Body of pancreas (tissue), 4 donors: ENCODE measurements around the gene SUPV3L1. TPM values are rescaled to one million over a fixed set of nuclear protein-coding genes. Genes with fewer than 3 reads are reported as not detected.

Experiments used
- ATAC-seq: fragments of 150-250 bp; one replicate; pipeline ENCODE4 v1.9.1; 2016
- DNase-seq, 4 donors: peaks; one replicate each; pipeline ENCODE4 v3.0.0-alpha.2; 2019
- H3K27ac ChIP-seq, 4 donors: fragments of 200-600 bp; sonication (generic); 1 replicate in 3 of 4; 2 replicates in 1 of 4; pipeline versions ENCODE4 v1.5.1 to v1.6.1; 2016 to 2019; ENCODE audit warnings: mild to moderate bottlenecking in 1 of 4, mixed read lengths in 1 of 4, moderate library complexity in 1 of 4
- H3K27me3 ChIP-seq, 2 donors: fragments of 200-600 bp; sonication (generic); one replicate each; pipeline ENCODE4 v1.6.0; 2016; ENCODE audit warnings: mild to moderate bottlenecking in 1 of 2
- H3K36me3 ChIP-seq, 2 donors: fragments of 200-600 bp; sonication (generic); replicated peaks in 1 of 2; 2 replicates each; pipeline ENCODE4 v1.5.1; 2016; ENCODE audit warnings: low read depth in 2 of 2; ENCODE audit not compliant: insufficient read depth in 1 of 2
- H3K4me1 ChIP-seq: fragments of 200-600 bp; sonication (generic); one replicate; pipeline ENCODE4 v1.6.0; 2016
- H3K4me3 ChIP-seq, 2 donors: fragments of 200-600 bp; sonication (generic); 1 replicate in 1 of 2; 2 replicates in 1 of 2; pipeline ENCODE4 v1.5.1; 2016 to 2019
- H3K9me3 ChIP-seq, 3 donors: fragments of 200-600 bp; sonication (generic); 1 replicate in 2 of 3; 2 replicates in 1 of 3; pipeline ENCODE4 v1.5.1; 2016
- POLR2A ChIP-seq, 3 donors: fragments of 450-650 bp; IDR thresholded peaks; one replicate each; pipeline ENCODE4 v1.6.1; 2016; ENCODE audit warnings: antibody characterized with exemption in 3 of 3, mild to moderate bottlenecking in 2 of 3
- WGBS, 2 donors: methylation state at CpG; one replicate each; pipeline ENCODE4 v1.1.5; 2017; 5-methylcytosine and 5-hydroxymethylcytosine counted together
- intact Hi-C: fragments of 100-400 bp; cut with DNase I; formaldehyde crosslinking; loops from one replicate; pipeline ENCODE4 v1.15.1; 2023
- total RNA-seq, 2 donors: library from RNA; depleted of rRNA; stranded (reverse); fragments of >200 nt; gene quantifications; one replicate each; pipeline ENCODE4 v1.1.0, GENCODE V29; 2016
- TF ChIP-seq, protein P1 (sequence below), 7 experiments: fragments of 450-650 bp in 4 of 7; fragments of 200-600 bp in 3 of 7; sonication (generic) in 3 of 7; IDR thresholded peaks; one replicate each; pipeline ENCODE4 v1.5.1; 2016 to 2019; ENCODE audit warnings: antibody characterized with exemption in 7 of 7

Gene SUPV3L1
- total RNA-seq, 2 donors from 2014 or later = 10.9 to 25.1 TPM

DNA sequence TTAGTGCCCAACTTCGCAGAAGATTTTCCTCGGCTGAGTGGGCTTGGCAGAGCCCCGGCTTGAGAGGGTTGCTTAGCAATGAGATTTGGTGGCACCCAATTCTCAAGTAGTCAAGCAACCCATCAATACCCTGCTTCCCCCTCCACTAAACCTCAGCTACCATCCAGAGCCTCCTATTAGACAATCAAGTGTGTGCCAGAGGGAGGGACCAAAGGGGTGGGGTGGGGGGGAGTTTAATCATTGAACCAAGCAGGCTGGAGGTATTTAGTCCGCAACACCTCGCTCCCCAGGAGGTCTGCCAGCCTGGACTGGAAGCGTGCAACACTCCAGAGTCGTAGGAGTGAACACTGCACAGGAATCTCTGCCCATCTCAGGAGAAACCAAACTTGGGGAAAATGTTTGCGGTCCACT lies 40.0 kb downstream of the SUPV3L1 start, which contains the start of gene HKDC1:
HKDC1 (plus strand) TSS at position 292 of the 411 bp plus-strand sequence; CDS start at position 396, 104 bp downstream.
- TF ChIP-seq, protein P1, sequence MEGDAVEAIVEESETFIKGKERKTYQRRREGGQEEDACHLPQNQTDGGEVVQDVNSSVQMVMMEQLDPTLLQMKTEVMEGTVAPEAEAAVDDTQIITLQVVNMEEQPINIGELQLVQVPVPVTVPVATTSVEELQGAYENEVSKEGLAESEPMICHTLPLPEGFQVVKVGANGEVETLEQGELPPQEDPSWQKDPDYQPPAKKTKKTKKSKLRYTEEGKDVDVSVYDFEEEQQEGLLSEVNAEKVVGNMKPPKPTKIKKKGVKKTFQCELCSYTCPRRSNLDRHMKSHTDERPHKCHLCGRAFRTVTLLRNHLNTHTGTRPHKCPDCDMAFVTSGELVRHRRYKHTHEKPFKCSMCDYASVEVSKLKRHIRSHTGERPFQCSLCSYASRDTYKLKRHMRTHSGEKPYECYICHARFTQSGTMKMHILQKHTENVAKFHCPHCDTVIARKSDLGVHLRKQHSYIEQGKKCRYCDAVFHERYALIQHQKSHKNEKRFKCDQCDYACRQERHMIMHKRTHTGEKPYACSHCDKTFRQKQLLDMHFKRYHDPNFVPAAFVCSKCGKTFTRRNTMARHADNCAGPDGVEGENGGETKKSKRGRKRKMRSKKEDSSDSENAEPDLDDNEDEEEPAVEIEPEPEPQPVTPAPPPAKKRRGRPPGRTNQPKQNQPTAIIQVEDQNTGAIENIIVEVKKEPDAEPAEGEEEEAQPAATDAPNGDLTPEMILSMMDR (IDR thresholded peaks at IDR 0.05) = no peak
- TF ChIP-seq POLR2A (IDR thresholded peaks at IDR 0.05) = peak; percentile 55 to 93 (median 89)
- H3K36me3 ChIP-seq = no peaks in the 10 kb centered on the region
- H3K9me3 ChIP-seq = no peaks in the 10 kb centered on the region
- ATAC-seq = peak; percentile 74
- WGBS, 2 donors = 27 to 33% methylated on average over 8 of the region's 8 CpGs
- peak; percentile 60 to 75 (median 70) for DNase-seq
- H3K4me1 ChIP-seq = peaks cover 11% of the 10 kb centered on the region
- H3K27me3 ChIP-seq = no peaks in the 10 kb centered on the region
- H3K4me3 ChIP-seq = peak within 1 kb of the TSS in 1 of 2 donors; percentile 5
- peak within 1 kb of the TSS; percentile 39 to 92 (median 64) for H3K27ac ChIP-seq
- intact Hi-C loops = no loop called here

DNA sequence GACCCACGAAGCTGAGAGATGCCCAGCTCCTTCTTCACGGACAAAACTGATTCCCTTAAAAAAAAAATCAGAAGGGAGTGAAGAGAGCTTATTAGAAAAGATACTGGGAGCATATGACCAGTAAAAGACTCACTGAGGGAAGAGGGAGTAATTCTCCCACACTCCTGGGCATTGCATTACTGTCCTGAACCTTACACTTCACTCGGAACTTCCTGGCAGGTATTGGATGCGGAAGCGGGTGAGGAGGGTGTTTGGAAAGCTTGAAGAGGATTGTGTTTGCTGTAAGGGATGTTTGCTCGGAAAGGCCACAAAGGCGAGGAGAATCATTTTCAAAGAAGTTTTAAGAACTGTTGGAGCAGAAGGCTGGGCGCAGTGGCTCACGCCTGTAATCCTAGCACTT lies 40.5 kb downstream of the SUPV3L1 start:
- intact Hi-C loops = no loop called here
- ATAC-seq (peak; percentile 19), DNase-seq (no peak)
- Histone ChIP-seq H3K36me3 (no peaks in the 10 kb centered on the region), H3K27me3 (no peaks in the 10 kb centered on the region), H3K4me1 (peaks cover 11% of the 10 kb centered on the region), H3K27ac (peak overlapping the region; percentile 39 to 92 (median 64)), H3K9me3 (no peaks in the 10 kb centered on the region), H3K4me3 (peak overlapping the region in 1 of 2 donors; percentile 5)
- WGBS, 2 donors = 30 to 47% methylated on average over 9 of the region's 9 CpGs
- TF ChIP-seq POLR2A (IDR thresholded peaks at IDR 0.05) = no peak

DNA sequence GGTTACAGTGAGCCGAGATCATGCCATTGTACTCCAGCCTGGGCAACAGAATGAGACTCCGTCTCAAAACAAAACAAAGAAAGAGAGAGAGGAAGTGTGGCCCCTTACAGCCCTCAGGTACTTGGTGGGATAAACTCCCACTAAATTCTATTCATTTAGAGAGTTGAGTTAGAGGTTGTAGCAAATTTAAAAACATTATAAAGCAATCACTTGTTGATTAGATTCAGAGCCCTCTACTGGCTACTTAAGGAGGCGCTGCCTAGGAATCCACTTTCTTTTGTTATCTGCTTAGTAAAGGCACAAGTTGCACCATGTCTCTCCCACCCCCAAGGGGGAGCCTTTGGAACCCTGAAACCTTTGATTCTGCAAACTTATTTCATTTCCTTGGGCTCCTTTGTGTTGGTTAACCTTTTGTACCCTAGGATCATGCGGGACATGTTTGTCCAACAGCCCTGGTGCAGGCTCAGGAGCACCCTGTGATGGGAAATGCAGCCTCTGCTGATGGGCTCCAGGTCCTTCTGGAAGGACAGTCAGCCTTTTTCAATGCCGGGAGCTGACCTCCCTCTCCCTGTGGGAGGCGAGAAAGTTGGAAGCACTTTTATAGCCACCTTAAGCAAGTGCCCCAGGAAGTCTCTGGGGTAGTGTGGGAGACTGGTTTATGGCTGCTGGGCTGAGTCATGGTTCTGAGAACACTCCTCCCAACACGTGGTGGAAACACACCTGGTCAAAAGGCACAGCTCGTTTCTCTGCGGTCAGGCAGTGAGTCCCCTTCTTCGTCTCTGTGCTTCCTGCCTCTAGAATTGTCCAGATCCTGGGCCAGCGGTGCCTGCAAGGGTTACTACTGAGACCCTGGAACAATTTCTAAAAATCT lies 42.4 kb downstream of the SUPV3L1 start:
- Histone ChIP-seq H3K4me1 (peaks cover 6% of the 10 kb centered on the region), H3K27me3 (no peaks in the 10 kb centered on the region), H3K4me3 (no peak overlapping the region), H3K9me3 (no peaks in the 10 kb centered on the region), H3K27ac (peak overlapping the region in 3 of 4 donors; percentile 41 to 92 (median 75)), H3K36me3 (no peaks in the 10 kb centered on the region)
- intact Hi-C loops = no loop called here
- no peak for TF ChIP-seq POLR2A (IDR thresholded peaks at IDR 0.05)
- TF ChIP-seq, protein P1 (IDR thresholded peaks at IDR 0.05) = peak; percentile 42 to 58 (median 48)
- 34 to 37% methylated on average over 11 of the region's 11 CpGs for WGBS, 2 donors
- DNase-seq (peak; percentile 29 to 68 (median 50)), ATAC-seq (peak; percentile 40)

DNA sequence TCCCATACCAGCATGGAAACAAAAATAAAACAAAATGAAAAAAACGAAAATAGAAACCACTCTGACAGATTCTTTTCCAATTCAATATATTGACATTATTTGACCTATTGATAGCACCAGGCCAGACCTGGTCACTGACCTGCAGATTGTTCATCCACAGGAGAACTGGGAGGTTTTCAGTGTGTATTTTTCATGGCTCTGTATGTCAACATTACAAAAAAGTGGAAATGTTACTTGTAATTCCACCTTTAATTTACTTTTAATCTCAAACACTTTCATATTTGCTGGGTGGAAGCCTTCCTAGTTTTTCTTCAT lies 43.0 kb downstream of the SUPV3L1 start:
- Histone ChIP-seq H3K4me1 (peaks cover under 1% of the 10 kb centered on the region), H3K9me3 (no peaks in the 10 kb centered on the region), H3K27ac (peak overlapping the region in 2 of 4 donors; percentile 41 to 57), H3K36me3 (no peaks in the 10 kb centered on the region), H3K27me3 (no peaks in the 10 kb centered on the region), H3K4me3 (no peak overlapping the region)
- no peak for ATAC-seq
- no peak for TF ChIP-seq POLR2A (IDR thresholded peaks at IDR 0.05)
- TF ChIP-seq, protein P1 (IDR thresholded peaks at IDR 0.05) = no peak
- 8 to 15% methylated on average over 1 of the region's 1 CpG for WGBS, 2 donors
- DNase-seq = no peak
- intact Hi-C loops = no loop called here

DNA sequence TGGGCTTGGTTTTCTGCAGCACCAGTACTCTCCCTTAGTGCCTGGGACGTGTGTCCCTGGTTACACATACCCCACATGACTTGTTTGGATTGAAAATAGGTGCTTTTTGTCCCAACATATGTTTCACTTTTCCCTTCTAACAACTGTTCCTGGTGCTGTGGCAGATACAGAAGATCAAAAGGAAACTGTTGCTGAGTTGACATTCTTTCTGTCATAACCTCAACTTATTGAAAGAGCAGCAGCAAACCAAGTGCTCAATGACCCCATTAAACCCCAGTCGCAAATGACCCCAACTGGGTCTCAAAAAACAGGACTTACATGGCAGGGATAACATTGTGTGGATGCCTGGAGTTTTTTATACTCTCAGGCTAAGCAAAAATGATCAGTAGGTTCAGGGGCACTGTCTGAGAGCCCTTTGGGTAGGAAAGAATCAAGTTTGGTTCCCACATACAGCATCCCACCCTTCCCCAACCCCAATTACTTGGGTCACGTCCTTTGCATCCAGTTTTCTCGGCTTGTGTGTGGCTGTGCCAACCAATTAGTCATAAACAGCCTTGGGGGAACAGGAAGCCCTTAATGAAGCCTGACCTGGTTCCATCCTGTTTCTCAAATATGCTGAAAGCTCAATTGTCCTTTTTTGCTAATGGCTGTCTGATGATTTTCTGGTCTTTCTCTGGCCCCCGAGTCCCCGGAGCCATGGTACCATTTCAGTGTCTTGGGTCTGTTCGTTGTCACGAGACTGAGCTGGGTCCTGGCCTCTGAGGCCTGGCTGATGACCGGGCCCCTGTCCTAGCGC lies 45.0 kb downstream of the SUPV3L1 start:
- TF ChIP-seq, protein P1 (IDR thresholded peaks at IDR 0.05) = no peak
- no peak for TF ChIP-seq POLR2A (IDR thresholded peaks at IDR 0.05)
- H3K4me1 ChIP-seq = no peaks in the 10 kb centered on the region
- no peaks in the 10 kb centered on the region for H3K36me3 ChIP-seq
- no peak overlapping the region for H3K4me3 ChIP-seq
- H3K27ac ChIP-seq = no peak overlapping the region
- no peaks in the 10 kb centered on the region for H3K27me3 ChIP-seq
- intact Hi-C loops = no loop called here
- ATAC-seq (no peak), DNase-seq (no peak)
- 53 to 54% methylated on average over 10 of the region's 10 CpGs for WGBS, 2 donors
- H3K9me3 ChIP-seq = no peaks in the 10 kb centered on the region
